ENCODE measurements around the gene EPC2. TPM values are rescaled to one million over a fixed set of nuclear protein-coding genes. Genes with fewer than 3 reads are reported as not detected.

EPC2 gene
- total and polyA plus RNA-seq, 10 of the 15 experiments (the other 5 are each of a cell fraction or from before 2014, with no cell fraction given), result 2.0 to 16.5 (median 10.8) TPM

DNA sequence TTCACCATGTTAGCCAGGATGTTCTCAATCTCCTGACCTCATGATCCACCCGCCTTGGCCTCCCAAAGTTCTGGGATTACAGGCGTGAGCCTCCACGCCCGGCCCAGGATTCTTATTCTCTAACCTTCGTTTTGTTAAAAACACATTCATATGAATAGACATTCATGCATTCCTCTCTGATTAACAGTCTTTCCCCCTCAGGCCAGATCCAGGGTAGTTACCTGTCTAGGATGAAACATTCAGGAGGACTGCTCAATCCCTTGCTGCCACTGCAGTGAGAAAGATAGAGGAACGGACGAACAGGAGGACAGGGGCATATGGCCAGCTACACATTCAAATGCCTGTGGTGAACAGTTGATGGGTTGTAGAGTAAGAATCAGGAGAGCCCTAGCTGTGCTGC, 39.6 kb upstream of the EPC2 start:
- WGBS (ENCODE audit: insufficient coverage, insufficient replicate concordance, low lambda C conversion rate, missing lambda C conversion rate), result 81% methylated on average over 7 of the region's 7 CpGs
- in situ Hi-C loops (cut with MboI), result no loop called here
- Histone ChIP-seq H3K36me3 (ENCODE audit: control insufficient read depth in 2 of 2, insufficient read depth in 2 of 2, low read length in 1 of 2) (no peaks in the 10 kb centered on the region), H3K79me2 (ENCODE audit: control insufficient read depth, insufficient read depth, low read length) (no peaks in the 10 kb centered on the region), H3K27me3 (replicated peaks in 1 of 2; ENCODE audit: control insufficient read depth in 2 of 2, insufficient read depth in 2 of 2, low read length in 1 of 2) (peaks cover 3% of the 10 kb centered on the region in 2 experiments; a peak in 2 of 4 replicates), H3K4me1 (ENCODE audit: control insufficient read depth, insufficient read depth, low read length) (peaks cover 13% of the 10 kb centered on the region), H3K9me3 (replicated peaks; ENCODE audit: control insufficient read depth, insufficient read depth, low read length) (peaks cover 20% of the 10 kb centered on the region; the same call in 2 of the 3 replicates), H3K4me2 (ENCODE audit: control insufficient read depth, insufficient read depth) (no peak overlapping the region), H2AFZ (ENCODE audit: control insufficient read depth, low read depth, low read length) (no peak overlapping the region), H3K4me3 (no peak overlapping the region), H3K9ac (ENCODE audit: control insufficient read depth, insufficient read depth, low read length) (no peak overlapping the region), H4K20me1 (ENCODE audit: control insufficient read depth, insufficient read depth) (no peaks in the 10 kb centered on the region), H3K27ac (ENCODE audit: control insufficient read depth, insufficient read depth) (no peak overlapping the region)
- ChIA-PET CTCF (no interaction called here), SMC1A (ENCODE audit: uncharacterized antibody, unreplicated experiment) (interaction anchor here (3.6 kb wide), 1 partner anchor 9 kb away, joined by 19 read pairs; no protein-coding TSS in a partner anchor), POLR2A (interaction anchor here (0.6 kb wide), 1 partner anchor 134 kb away, joined by 4 read pairs; no protein-coding TSS in a partner anchor), RAD21 (ENCODE audit: unreplicated experiment) (interaction anchor here (0.9 kb wide), 1 partner anchor 37 kb away, joined by 3 read pairs; no protein-coding TSS in a partner anchor)
- FAIRE-seq (no peak), DNase-seq (ENCODE audit: low read depth, low spot score) (no peak), ATAC-seq (no peak)
- intact Hi-C loops (cut with micrococcal nuclease; ENCODE audit: unreplicated experiment), result no loop called here
- TF ChIP-seq CBFB (IDR thresholded peaks at IDR 0.05; ENCODE audit: low read depth) (no peak), STAT1 (conservative IDR thresholded peaks at IDR 0.05) (no peak), ZSCAN29 (IDR thresholded peaks at IDR 0.05) (no peak), NR2F1 (conservative IDR thresholded peaks at IDR 0.05) (no peak), MXI1 (IDR thresholded peaks at IDR 0.05; ENCODE audit: low read depth, low read length) (no peak), BACH1 (IDR thresholded peaks at IDR 0.05; ENCODE audit: borderline replicate concordance) (no peak)
- TF ChIP-seq, protein P1, sequence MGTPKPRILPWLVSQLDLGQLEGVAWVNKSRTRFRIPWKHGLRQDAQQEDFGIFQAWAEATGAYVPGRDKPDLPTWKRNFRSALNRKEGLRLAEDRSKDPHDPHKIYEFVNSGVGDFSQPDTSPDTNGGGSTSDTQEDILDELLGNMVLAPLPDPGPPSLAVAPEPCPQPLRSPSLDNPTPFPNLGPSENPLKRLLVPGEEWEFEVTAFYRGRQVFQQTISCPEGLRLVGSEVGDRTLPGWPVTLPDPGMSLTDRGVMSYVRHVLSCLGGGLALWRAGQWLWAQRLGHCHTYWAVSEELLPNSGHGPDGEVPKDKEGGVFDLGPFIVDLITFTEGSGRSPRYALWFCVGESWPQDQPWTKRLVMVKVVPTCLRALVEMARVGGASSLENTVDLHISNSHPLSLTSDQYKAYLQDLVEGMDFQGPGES (IDR thresholded peaks at IDR 0.05), result no peak
- TF ChIP-seq, protein P2, sequence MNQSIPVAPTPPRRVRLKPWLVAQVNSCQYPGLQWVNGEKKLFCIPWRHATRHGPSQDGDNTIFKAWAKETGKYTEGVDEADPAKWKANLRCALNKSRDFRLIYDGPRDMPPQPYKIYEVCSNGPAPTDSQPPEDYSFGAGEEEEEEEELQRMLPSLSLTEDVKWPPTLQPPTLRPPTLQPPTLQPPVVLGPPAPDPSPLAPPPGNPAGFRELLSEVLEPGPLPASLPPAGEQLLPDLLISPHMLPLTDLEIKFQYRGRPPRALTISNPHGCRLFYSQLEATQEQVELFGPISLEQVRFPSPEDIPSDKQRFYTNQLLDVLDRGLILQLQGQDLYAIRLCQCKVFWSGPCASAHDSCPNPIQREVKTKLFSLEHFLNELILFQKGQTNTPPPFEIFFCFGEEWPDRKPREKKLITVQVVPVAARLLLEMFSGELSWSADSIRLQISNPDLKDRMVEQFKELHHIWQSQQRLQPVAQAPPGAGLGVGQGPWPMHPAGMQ (IDR thresholded peaks at IDR 0.05; ENCODE audit: borderline replicate concordance), result no peak
- BruUV-seq (replicated peaks), result no TSS peak
